Heart left ventricle (tissue), 16 donors: ENCODE data around the gene NLRP6. TPM values are rescaled to one million over a fixed set of nuclear protein-coding genes. Genes with fewer than 3 reads are reported as not detected.

ENCODE experiments used
- ATAC-seq, 4 donors: fragments of 200-7000 bp; cut with Tn5 transposase; one replicate each; pipeline ENCODE4 v1.9.1; 2020 to 2022; ENCODE audit warnings: moderate library complexity in 4 of 4, mild to moderate bottlenecking in 3 of 4, moderate number of reproducible peaks in 1 of 4
- DNase-seq, 5 donors: peaks; one replicate each; pipeline ENCODE4 v3.0.0-alpha.2; 2020
- H3K27ac ChIP-seq, 12 donors: fragments of 200-600 bp; sonication (generic) in 4 of 12; one replicate each; pipeline versions ENCODE4 v1.5.0 to v1.8.0; 2016 to 2022; ENCODE audit warnings: mild to moderate bottlenecking in 2 of 12
- H3K27me3 ChIP-seq, 9 donors: fragments of 200-600 bp; sonication (generic) in 2 of 9; one replicate each; pipeline versions ENCODE4 v1.5.1 to v1.8.0; 2016 to 2022; ENCODE audit warnings: mild to moderate bottlenecking in 3 of 9
- H3K36me3 ChIP-seq, 9 donors: fragments of 200-600 bp; sonication (generic) in 2 of 9; one replicate each; pipeline versions ENCODE4 v1.5.0 to v1.8.0; 2018 to 2022; ENCODE audit warnings: mild to moderate bottlenecking in 2 of 9
- H3K4me1 ChIP-seq, 12 donors: fragments of 200-600 bp; sonication (generic) in 4 of 12; one replicate each; pipeline versions ENCODE4 v1.5.0 to v1.8.0; 2016 to 2022; ENCODE audit warnings: mild to moderate bottlenecking in 3 of 12
- H3K4me3 ChIP-seq, 12 donors: fragments of 200-600 bp; sonication (generic) in 4 of 12; one replicate each; pipeline versions ENCODE4 v1.5.0 to v1.8.0; 2017 to 2022; ENCODE audit warnings: mild to moderate bottlenecking in 9 of 12, moderate library complexity in 4 of 12
- H3K9me3 ChIP-seq, 12 donors: fragments of 200-600 bp; sonication (generic) in 4 of 12; one replicate each; pipeline versions ENCODE4 v1.5.0 to v1.8.0; 2016 to 2022; ENCODE audit warnings: mild to moderate bottlenecking in 1 of 12
- POLR2A ChIP-seq, 2 donors: fragments of 450-650 bp; IDR thresholded peaks; one replicate each; pipeline ENCODE4 v1.6.1; 2017; ENCODE audit warnings: antibody characterized with exemption in 2 of 2, mild to moderate bottlenecking in 2 of 2, moderate library complexity in 2 of 2
- WGBS, 4 donors: extraction: QIAGEN DNeasy Blood & Tissue Kit in 2 of 4; methylation state at CpG; one replicate each; pipeline versions ENCODE4 v1.1.5 to v1.1.7; 2013 to 2018; 5-methylcytosine and 5-hydroxymethylcytosine counted together
- intact Hi-C, 10 donors: fragments of 100-400 bp; cut with DNase I; formaldehyde crosslinking; loops; one replicate each; pipeline versions ENCODE4 v1.11.1 to v1.14.2; 2022
- polyA plus RNA-seq, 2 donors: library from polyadenylated mRNA; stranded (reverse); fragments of 200-250 nt; gene quantifications; one replicate each; pipeline ENCODE4 v1.2.3, GENCODE V29; 2013
- total RNA-seq, 9 donors: library from RNA; depleted of rRNA in 2 of 9; stranded (reverse); fragments of >200 nt in 2 of 9; fragmentation: NEBNext Ultra II Directional in 3 of 9; extraction: Animal tissue kit (Norgen Biotek cat#: 25700) in 3 of 9; gene quantifications; one replicate each; pipeline versions ENCODE4 v1.1.0 to v1.2.4, GENCODE V29; 2016 to 2023
- TF ChIP-seq, protein P1 (sequence below), 12 donors: fragments of 200-600 bp; sonication (generic) in 4 of 12; IDR thresholded peaks; one replicate each; pipeline versions ENCODE4 v1.5.0 to v1.8.0; 2018 to 2022; ENCODE audit warnings: antibody characterized with exemption in 12 of 12, mild to moderate bottlenecking in 5 of 12
- donor health status: ischemic (EF 13 %, LVEDD 7.1; RV severe dilation, severe dysfunction).
- donor health status: healthy with polysubstance abuse.
- donor health status: DM: no; HTN: yes; CAD: no.
- donor health status: DM: no; HTN: no; CAD: no.
- donor health status: ischemic (EF 25% LVEDD 6.9; RV normal size, moderate dysfunction).
- donor health status: ischemic (EF 25% LVEDD 5.7; RV mildly dilated, moderate dysfunction).
- donor health status: healthy.
- donor health status: DM: yes; HTN: yes; CAD: no.
- donor health status: ischemic (EF 35%, LVEDD 5.7; RV mildly dilated, moderate dysfunction).
- donor health status: nonischemic (EF 11% LVEDD 7.7; RV severe dilation, severe dysfunction).
- donor health status: DM: yes; HTN: yes; CAD: no.
- donor health status: PGD.
- donor health status: ischemic (EF 29% LVEDD 5.4; RV normal size, mild dysfunction).
- donor health status: nonischemic (EF 23%, LVEDD 6.1; RV moderate dilation, normal function).

NLRP6 gene
- total and polyA plus RNA-seq, 11 donors: 0.09 to 0.20 (median 0.14) TPM; not detected in 6

DNA sequence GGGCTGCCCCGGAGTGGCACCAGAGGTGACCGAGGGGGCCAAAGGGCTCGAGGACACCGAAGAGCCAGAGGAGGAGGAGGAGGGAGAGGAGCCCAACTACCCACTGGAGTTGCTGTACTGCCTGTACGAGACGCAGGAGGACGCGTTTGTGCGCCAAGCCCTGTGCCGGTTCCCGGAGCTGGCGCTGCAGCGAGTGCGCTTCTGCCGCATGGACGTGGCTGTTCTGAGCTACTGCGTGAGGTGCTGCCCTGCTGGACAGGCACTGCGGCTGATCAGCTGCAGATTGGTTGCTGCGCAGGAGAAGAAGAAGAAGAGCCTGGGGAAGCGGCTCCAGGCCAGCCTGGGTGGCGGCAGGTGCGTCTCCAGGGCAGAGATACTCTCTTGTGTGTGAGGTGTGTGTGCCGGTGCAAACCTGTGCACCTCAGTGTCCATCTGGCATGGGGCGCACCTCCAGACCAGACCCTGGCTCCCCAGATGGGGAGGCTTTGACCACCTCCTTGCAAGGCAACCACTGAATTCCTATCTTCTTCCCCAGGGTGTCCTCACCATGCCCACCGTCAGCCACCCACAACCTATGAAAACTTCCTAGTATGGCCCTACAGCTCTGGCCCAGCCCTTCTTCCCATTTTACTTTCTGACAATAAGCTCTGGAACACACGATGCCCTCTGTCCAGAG, 3.4 kb downstream of the NLRP6 start:
- 35 to 51% (median 39%) methylated on average over 21 to 26 of the region's 26 CpGs for WGBS, 4 donors
- H3K27ac ChIP-seq: no peak overlapping the region
- ATAC-seq: no peak
- no peak for TF ChIP-seq POLR2A (IDR thresholded peaks at IDR 0.05)
- TF ChIP-seq, protein P1, sequence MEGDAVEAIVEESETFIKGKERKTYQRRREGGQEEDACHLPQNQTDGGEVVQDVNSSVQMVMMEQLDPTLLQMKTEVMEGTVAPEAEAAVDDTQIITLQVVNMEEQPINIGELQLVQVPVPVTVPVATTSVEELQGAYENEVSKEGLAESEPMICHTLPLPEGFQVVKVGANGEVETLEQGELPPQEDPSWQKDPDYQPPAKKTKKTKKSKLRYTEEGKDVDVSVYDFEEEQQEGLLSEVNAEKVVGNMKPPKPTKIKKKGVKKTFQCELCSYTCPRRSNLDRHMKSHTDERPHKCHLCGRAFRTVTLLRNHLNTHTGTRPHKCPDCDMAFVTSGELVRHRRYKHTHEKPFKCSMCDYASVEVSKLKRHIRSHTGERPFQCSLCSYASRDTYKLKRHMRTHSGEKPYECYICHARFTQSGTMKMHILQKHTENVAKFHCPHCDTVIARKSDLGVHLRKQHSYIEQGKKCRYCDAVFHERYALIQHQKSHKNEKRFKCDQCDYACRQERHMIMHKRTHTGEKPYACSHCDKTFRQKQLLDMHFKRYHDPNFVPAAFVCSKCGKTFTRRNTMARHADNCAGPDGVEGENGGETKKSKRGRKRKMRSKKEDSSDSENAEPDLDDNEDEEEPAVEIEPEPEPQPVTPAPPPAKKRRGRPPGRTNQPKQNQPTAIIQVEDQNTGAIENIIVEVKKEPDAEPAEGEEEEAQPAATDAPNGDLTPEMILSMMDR (IDR thresholded peaks at IDR 0.05): no peak
- peak in 2 of 5 donors; percentile 14 to 20 for DNase-seq
- peaks cover 0 to 31% (median 16%) of the 10 kb centered on the region in 12 donors for H3K4me1 ChIP-seq
- H3K27me3 ChIP-seq: peaks cover 39 to 96% (median 68%) of the 10 kb centered on the region in 9 donors
- H3K4me3 ChIP-seq: peak overlapping the region in 3 of 12 donors; percentile 21 to 49 (median 39)
- intact Hi-C loops: no loop called here
- no peaks in the 10 kb centered on the region for H3K36me3 ChIP-seq
- no peaks in the 10 kb centered on the region for H3K9me3 ChIP-seq

DNA sequence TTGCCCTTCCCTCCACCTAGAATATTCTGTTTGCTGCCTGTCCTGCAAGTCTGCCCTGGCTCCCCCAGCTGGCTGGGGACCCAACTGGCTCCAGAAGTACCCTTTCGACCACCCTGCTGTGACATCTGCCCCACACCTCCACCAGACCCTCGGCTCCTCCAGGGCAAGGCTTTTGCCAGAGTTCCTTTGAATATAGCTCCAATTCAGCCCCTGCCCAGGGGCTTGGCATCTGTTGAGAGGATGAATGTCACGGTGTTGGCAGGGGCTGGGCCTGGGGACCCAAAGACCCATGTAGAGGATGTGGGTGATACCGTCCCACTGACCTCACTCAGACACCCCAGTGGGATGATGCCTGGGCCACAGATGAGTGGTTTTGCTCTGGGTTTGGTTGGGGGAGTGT, 4.0 kb downstream of the NLRP6 start:
- Histone ChIP-seq H3K27ac (no peak overlapping the region), H3K27me3 (peaks cover 39 to 94% (median 71%) of the 10 kb centered on the region in 9 donors), H3K4me1 (peaks cover 0 to 31% (median 16%) of the 10 kb centered on the region in 12 donors), H3K9me3 (no peaks in the 10 kb centered on the region), H3K4me3 (peak overlapping the region in 1 of 12 donors; percentile 21), H3K36me3 (no peaks in the 10 kb centered on the region)
- intact Hi-C loops: no loop called here
- ATAC-seq: no peak
- 57 to 73% (median 60%) methylated on average over 4 of the region's 4 CpGs for WGBS, 4 donors
- peak in 1 of 5 donors; percentile 9 for DNase-seq
- TF ChIP-seq, protein P1 (IDR thresholded peaks at IDR 0.05): no peak
- TF ChIP-seq POLR2A (IDR thresholded peaks at IDR 0.05): no peak

DNA sequence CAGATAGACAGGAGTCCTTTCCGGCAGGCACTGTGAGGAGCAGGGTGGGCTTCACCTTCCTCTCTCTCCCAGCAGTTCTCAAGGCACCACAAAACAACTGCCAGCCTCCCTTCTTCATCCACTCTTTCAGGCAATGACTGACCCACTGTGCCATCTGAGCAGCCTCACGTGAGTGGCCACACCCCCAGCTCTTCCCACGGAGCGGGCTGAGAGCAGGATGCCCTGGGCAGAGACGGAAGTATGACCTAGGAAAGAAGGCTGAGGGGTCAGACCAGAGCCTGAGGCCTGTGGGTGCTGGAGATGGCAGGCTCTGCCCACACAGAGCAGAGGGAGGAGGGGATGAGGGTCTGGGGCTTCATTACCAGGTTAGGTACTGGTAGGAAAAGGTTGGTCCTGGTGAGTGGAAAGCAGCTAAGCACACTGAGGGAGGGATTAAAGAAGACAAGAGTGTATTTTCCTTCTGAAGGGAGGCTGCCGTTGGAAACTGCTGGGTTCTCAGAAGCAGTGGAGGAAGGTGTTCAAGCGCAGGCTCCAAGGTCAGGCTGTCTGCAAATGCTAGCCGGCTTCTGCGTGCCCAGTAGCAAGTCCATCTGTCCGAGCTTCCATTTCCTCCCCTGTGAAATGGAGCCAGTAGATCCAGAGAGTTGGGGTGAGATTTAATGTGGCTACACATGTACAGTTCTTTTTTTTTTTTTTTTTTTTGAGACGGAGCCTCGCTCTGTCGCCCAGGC, 4.6 kb downstream of the NLRP6 start:
- DNase-seq (peak in 2 of 5 donors; percentile 7 to 38), ATAC-seq (no peak)
- peaks cover 39 to 91% (median 71%) of the 10 kb centered on the region in 9 donors for H3K27me3 ChIP-seq

More for the DNA sequence above, 4.6 kb downstream of the NLRP6 start:
- no peaks in the 10 kb centered on the region for H3K36me3 ChIP-seq
- H3K4me1 ChIP-seq: peaks cover 0 to 32% (median 16%) of the 10 kb centered on the region in 12 donors
- H3K4me3 ChIP-seq: no peak overlapping the region
- WGBS, 4 donors: 56 to 65% (median 63%) methylated on average over 12 to 13 of the region's 13 CpGs
- no peaks in the 10 kb centered on the region for H3K9me3 ChIP-seq
- intact Hi-C loops: no loop called here
- no peak overlapping the region for H3K27ac ChIP-seq
- TF ChIP-seq, protein P1 (IDR thresholded peaks at IDR 0.05): no peak
- no peak for TF ChIP-seq POLR2A (IDR thresholded peaks at IDR 0.05)
